Measurements from ENCODE around the gene EVI5.

DNA sequence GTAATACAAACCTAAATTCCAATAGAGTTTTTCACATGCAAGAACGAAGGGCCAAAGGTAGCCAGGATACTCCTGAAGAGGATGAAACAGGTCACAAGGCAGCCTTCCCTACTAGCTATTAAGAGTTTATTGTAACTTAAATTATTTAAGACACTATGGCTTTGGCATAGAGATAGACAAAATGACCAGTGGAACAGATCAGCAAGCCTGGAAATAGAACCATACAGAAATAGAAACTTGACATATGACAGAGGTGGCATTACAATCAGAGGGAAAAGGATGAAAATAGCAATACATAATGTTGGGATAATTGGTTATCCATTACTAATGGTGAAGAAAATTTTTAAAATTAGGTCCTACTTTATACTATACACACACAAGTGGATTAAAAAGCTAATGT lies 314.7 kb downstream of the EVI5 start:
- no peak for TF ChIP-seq POLR2A (IDR thresholded peaks at IDR 0.05; ENCODE audit: low read depth, low read length)
- TF ChIP-seq POLR2AphosphoS5 (IDR thresholded peaks at IDR 0.05; ENCODE audit: low read depth, low read length) = no peak
